GM23338 (cell line): Measurements from ENCODE around the gene CPXM1. TPM values are rescaled to one million over a fixed set of nuclear protein-coding genes. Genes with fewer than 3 reads are reported as not detected.
A peak's percentile ranks its signal among the peaks of the same experiment; 100 is the strongest.
"Not testable (repeated sequence)": the region's sequence is repeated elsewhere in the genome, so short reads cannot be mapped to it uniquely, and the experiment has no call there.

Experiments
- ATAC-seq: fragments of 200-7000 bp; cut with Tn5 transposase; 3 replicates; pipeline ENCODE4 v1.9.1; 2020
- DNase-seq: peaks from one replicate; pipeline ENCODE4 v3.0.0-alpha.2; 2015; ENCODE audit warnings: low spot score
- H2AFZ ChIP-seq: fragments of 200-600 bp; sonication (generic); 2 replicates; pipeline ENCODE4 v1.8.0; 2016; ENCODE audit warnings: antibody characterized with exemption, mild to moderate bottlenecking, moderate library complexity
- H3F3A ChIP-seq: fragments of 200-600 bp; sonication (generic); replicated peaks from 2 replicates; pipeline ENCODE4 v1.8.0; 2017; ENCODE audit warnings: antibody characterized with exemption, mixed run types, low read depth
- H3K27ac ChIP-seq: fragments of 200-600 bp; sonication (generic); 2 replicates; pipeline ENCODE4 v1.6.1; 2016; ENCODE audit warnings: low read depth
- H3K27me3 ChIP-seq: fragments of 200-600 bp; sonication (generic); 2 replicates; pipeline ENCODE4 v1.8.0; 2016; ENCODE audit warnings: mild to moderate bottlenecking, mixed run types, moderate library complexity; ENCODE audit not compliant: insufficient read depth
- H3K36me3 ChIP-seq: fragments of 200-600 bp; sonication (generic); 2 replicates; pipeline ENCODE4 v1.8.0; 2016; ENCODE audit warnings: mild to moderate bottlenecking; ENCODE audit not compliant: insufficient read depth
- H3K4me1 ChIP-seq: fragments of 200-600 bp; sonication (generic); 2 replicates; pipeline ENCODE4 v1.8.0; 2016; ENCODE audit warnings: mild to moderate bottlenecking, moderate library complexity; ENCODE audit not compliant: insufficient read depth
- H3K4me2 ChIP-seq: fragments of 200-600 bp; sonication (generic); 2 replicates; pipeline ENCODE4 v1.7.1; 2017; ENCODE audit warnings: mixed run types
- H3K4me3 ChIP-seq: fragments of 200-600 bp; sonication (generic); 2 replicates; pipeline ENCODE4 v1.6.1; 2016; ENCODE audit warnings: mixed run types
- H3K79me2 ChIP-seq: fragments of 200-600 bp; sonication (generic); replicated peaks from 2 replicates; pipeline ENCODE4 v1.8.0; 2017; ENCODE audit warnings: mild to moderate bottlenecking; ENCODE audit not compliant: insufficient read depth
- H3K9me2 ChIP-seq: fragments of 200-600 bp; sonication (generic); 2 replicates; pipeline ENCODE4 v1.8.0; 2017; ENCODE audit not compliant: insufficient read depth
- H4K20me1 ChIP-seq: fragments of 200-600 bp; sonication (generic); replicated peaks from 2 replicates; pipeline ENCODE4 v1.8.0; 2017; ENCODE audit warnings: mild to moderate bottlenecking; ENCODE audit not compliant: insufficient read depth
- H3K27ac Mint-ChIP-seq: 2 replicates; pipeline ENCODE4 v1.8.0; 2020; ENCODE audit warnings: inconsistent platforms, mild to moderate bottlenecking, moderate library complexity, mixed read lengths
- H3K27me3 Mint-ChIP-seq: 3 replicates; pipeline ENCODE4 v1.8.0; 2022; ENCODE audit warnings: low read depth, mild to moderate bottlenecking, moderate library complexity, mixed read lengths, inconsistent platforms; ENCODE audit not compliant: insufficient read depth, poor library complexity
- H3K36me3 Mint-ChIP-seq: 3 replicates; pipeline ENCODE4 v1.8.0; 2021; ENCODE audit warnings: low read depth, mild to moderate bottlenecking, inconsistent platforms, moderate library complexity, mixed read lengths
- H3K4me1 Mint-ChIP-seq: 3 replicates; pipeline ENCODE4 v1.8.0; 2020; ENCODE audit warnings: mild to moderate bottlenecking, inconsistent platforms, mixed read lengths
- H3K4me3 Mint-ChIP-seq: 3 replicates; pipeline ENCODE4 v1.8.0; 2021; ENCODE audit warnings: moderate library complexity, mild to moderate bottlenecking, inconsistent platforms, mixed read lengths
- H3K9me3 Mint-ChIP-seq: 3 replicates; pipeline ENCODE4 v1.8.0; 2020; ENCODE audit warnings: moderate library complexity, mild to moderate bottlenecking, inconsistent platforms, mixed read lengths
- EZH2 ChIP-seq: fragments of 200-600 bp; sonication (generic); IDR thresholded peaks from one replicate; pipeline ENCODE4 v1.8.0; 2017; ENCODE audit warnings: antibody characterized with exemption, mild to moderate bottlenecking, low read depth; ENCODE audit not compliant: unreplicated experiment
- EZH2phosphoT487 ChIP-seq: fragments of 200-600 bp; sonication (generic); IDR thresholded peaks from one replicate; pipeline ENCODE4 v1.8.1; 2018; ENCODE audit warnings: antibody characterized with exemption; ENCODE audit not compliant: unreplicated experiment
- JUNB ChIP-seq: IDR thresholded peaks from one replicate; pipeline ENCODE4 v1.6.1; 2016; ENCODE audit warnings: antibody characterized with exemption; ENCODE audit not compliant: unreplicated experiment
- NANOG ChIP-seq: IDR thresholded peaks from 2 replicates; pipeline ENCODE4 v1.6.1; 2016; ENCODE audit warnings: antibody characterized with exemption, borderline replicate concordance
- ZNF114 ChIP-seq: fragments of 250-450 bp; sonication (Bioruptor Pico); IDR thresholded peaks from 2 replicates; pipeline ENCODE4 v1.5.0; 2020; ENCODE audit warnings: mild to moderate bottlenecking, moderate library complexity
- polyA plus RNA-seq: library from polyadenylated mRNA; unstranded; fragments of >200 nt; fragmentation: Nextera tagmentation; extraction: Ambion mirVana; gene quantifications from 2 replicates; pipeline ENCODE4 v1.2.1, GENCODE V29; 2016
- total RNA-seq: library from RNA; depleted of rRNA; stranded (reverse); fragments of >200 nt; shearing (Covaris generic); gene quantifications from 2 replicates; pipeline ENCODE4 v1.2.3, GENCODE V29; 2014
- TF ChIP-seq, protein P1 (sequence below), 2 experiments: fragments of 200-600 bp in 1 of 2; sonication (generic) in 1 of 2; conservative IDR thresholded peaks; 2 replicates each; pipeline versions ENCODE4 v1.5.1 to v1.6.1; 2016 to 2017; ENCODE audit warnings: antibody characterized with exemption in 2 of 2, low read depth in 2 of 2, mild to moderate bottlenecking in 2 of 2, moderate library complexity in 1 of 2
- TF ChIP-seq, protein P2 (sequence below): IDR thresholded peaks from 2 replicates; pipeline ENCODE4 v1.6.1; 2016; ENCODE audit warnings: antibody characterized with exemption
- TF ChIP-seq, protein P3 (sequence below): fragments of 250-450 bp; sonication (Bioruptor Pico); IDR thresholded peaks from 2 replicates; pipeline ENCODE4 v1.5.0; 2020; ENCODE audit warnings: mild to moderate bottlenecking, moderate library complexity

CPXM1 gene
- total and polyA plus RNA-seq, 2 experiments from 2014 or later, result 17.0 to 29.3 TPM

GRCh38 chr20:2771631-2772080 lies 28.8 kb downstream of the CPXM1 start:
- no peak overlapping the region for H3K27ac ChIP-seq
- Mint-ChIP-seq H3K4me3 (no peak overlapping the region), H3K9me3 (0 out of 3 replicates have a peak, but pooled peaks cover 3% of the 10 kb centered on the region), H3K36me3 (no peaks in the 10 kb centered on the region), H3K27me3 (peaks cover 13% of the 10 kb centered on the region), H3K4me1 (no peaks in the 10 kb centered on the region), H3K27ac (no peak overlapping the region)
- no peaks in the 10 kb centered on the region for H3F3A ChIP-seq
- no peaks in the 10 kb centered on the region for H4K20me1 ChIP-seq
- H3K9me2 ChIP-seq, result no peaks in the 10 kb centered on the region
- no peaks in the 10 kb centered on the region for H3K79me2 ChIP-seq
- no peak overlapping the region for H3K4me3 ChIP-seq
- H2AFZ ChIP-seq, result no peak overlapping the region
- no peaks in the 10 kb centered on the region for H3K36me3 ChIP-seq
- H3K27me3 ChIP-seq, result no peaks in the 10 kb centered on the region
- DNase-seq, result peak; percentile 44
- TF ChIP-seq EZH2phosphoT487 (no peak), EZH2 (no peak), NANOG (no peak), ZNF114 (CRISPR knock-in tag) (no peak), JUNB (no peak)
- TF ChIP-seq, protein P1, sequence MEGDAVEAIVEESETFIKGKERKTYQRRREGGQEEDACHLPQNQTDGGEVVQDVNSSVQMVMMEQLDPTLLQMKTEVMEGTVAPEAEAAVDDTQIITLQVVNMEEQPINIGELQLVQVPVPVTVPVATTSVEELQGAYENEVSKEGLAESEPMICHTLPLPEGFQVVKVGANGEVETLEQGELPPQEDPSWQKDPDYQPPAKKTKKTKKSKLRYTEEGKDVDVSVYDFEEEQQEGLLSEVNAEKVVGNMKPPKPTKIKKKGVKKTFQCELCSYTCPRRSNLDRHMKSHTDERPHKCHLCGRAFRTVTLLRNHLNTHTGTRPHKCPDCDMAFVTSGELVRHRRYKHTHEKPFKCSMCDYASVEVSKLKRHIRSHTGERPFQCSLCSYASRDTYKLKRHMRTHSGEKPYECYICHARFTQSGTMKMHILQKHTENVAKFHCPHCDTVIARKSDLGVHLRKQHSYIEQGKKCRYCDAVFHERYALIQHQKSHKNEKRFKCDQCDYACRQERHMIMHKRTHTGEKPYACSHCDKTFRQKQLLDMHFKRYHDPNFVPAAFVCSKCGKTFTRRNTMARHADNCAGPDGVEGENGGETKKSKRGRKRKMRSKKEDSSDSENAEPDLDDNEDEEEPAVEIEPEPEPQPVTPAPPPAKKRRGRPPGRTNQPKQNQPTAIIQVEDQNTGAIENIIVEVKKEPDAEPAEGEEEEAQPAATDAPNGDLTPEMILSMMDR (conservative IDR thresholded peaks at IDR 0.05; ENCODE audit: low read depth in 2 of 2), result peak; percentile 22 to 26; a peak in 2 of 4 replicates
- TF ChIP-seq, protein P2, sequence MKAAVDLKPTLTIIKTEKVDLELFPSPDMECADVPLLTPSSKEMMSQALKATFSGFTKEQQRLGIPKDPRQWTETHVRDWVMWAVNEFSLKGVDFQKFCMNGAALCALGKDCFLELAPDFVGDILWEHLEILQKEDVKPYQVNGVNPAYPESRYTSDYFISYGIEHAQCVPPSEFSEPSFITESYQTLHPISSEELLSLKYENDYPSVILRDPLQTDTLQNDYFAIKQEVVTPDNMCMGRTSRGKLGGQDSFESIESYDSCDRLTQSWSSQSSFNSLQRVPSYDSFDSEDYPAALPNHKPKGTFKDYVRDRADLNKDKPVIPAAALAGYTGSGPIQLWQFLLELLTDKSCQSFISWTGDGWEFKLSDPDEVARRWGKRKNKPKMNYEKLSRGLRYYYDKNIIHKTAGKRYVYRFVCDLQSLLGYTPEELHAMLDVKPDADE, result no peak
- TF ChIP-seq, protein P3, sequence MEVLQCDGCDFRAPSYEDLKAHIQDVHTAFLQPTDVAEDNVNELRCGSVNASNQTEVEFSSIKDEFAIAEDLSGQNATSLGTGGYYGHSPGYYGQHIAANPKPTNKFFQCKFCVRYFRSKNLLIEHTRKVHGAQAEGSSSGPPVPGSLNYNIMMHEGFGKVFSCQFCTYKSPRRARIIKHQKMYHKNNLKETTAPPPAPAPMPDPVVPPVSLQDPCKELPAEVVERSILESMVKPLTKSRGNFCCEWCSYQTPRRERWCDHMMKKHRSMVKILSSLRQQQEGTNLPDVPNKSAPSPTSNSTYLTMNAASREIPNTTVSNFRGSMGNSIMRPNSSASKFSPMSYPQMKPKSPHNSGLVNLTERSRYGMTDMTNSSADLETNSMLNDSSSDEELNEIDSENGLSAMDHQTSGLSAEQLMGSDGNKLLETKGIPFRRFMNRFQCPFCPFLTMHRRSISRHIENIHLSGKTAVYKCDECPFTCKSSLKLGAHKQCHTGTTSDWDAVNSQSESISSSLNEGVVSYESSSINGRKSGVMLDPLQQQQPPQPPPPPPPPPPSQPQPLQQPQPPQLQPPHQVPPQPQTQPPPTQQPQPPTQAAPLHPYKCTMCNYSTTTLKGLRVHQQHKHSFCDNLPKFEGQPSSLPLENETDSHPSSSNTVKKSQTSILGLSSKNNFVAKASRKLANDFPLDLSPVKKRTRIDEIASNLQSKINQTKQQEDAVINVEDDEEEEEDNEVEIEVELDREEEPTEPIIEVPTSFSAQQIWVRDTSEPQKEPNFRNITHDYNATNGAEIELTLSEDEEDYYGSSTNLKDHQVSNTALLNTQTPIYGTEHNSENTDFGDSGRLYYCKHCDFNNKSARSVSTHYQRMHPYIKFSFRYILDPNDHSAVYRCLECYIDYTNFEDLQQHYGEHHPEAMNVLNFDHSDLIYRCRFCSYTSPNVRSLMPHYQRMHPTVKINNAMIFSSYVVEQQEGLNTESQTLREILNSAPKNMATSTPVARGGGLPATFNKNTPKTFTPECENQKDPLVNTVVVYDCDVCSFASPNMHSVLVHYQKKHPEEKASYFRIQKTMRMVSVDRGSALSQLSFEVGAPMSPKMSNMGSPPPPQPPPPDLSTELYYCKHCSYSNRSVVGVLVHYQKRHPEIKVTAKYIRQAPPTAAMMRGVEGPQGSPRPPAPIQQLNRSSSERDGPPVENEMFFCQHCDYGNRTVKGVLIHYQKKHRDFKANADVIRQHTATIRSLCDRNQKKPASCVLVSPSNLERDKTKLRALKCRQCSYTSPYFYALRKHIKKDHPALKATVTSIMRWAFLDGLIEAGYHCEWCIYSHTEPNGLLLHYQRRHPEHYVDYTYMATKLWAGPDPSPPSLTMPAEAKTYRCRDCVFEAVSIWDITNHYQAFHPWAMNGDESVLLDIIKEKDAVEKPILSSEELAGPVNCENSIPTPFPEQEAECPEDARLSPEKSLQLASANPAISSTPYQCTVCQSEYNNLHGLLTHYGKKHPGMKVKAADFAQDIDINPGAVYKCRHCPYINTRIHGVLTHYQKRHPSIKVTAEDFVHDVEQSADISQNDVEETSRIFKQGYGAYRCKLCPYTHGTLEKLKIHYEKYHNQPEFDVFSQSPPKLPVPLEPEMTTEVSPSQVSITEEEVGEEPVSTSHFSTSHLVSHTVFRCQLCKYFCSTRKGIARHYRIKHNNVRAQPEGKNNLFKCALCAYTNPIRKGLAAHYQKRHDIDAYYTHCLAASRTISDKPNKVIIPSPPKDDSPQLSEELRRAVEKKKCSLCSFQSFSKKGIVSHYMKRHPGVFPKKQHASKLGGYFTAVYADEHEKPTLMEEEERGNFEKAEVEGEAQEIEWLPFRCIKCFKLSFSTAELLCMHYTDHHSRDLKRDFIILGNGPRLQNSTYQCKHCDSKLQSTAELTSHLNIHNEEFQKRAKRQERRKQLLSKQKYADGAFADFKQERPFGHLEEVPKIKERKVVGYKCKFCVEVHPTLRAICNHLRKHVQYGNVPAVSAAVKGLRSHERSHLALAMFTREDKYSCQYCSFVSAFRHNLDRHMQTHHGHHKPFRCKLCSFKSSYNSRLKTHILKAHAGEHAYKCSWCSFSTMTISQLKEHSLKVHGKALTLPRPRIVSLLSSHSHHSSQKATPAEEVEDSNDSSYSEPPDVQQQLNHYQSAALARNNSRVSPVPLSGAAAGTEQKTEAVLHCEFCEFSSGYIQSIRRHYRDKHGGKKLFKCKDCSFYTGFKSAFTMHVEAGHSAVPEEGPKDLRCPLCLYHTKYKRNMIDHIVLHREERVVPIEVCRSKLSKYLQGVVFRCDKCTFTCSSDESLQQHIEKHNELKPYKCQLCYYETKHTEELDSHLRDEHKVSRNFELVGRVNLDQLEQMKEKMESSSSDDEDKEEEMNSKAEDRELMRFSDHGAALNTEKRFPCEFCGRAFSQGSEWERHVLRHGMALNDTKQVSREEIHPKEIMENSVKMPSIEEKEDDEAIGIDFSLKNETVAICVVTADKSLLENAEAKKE (CRISPR knock-in tag), result no peak
- H3K4me1 ChIP-seq, result no peaks in the 10 kb centered on the region; the same call in 1 of the 2 replicates
- H3K4me2 ChIP-seq, result no peak overlapping the region
- peak; percentile 57 for ATAC-seq

- DNase-seq, H3K27me3 ChIP-seq, H3F3A ChIP-seq, H3K4me3 Mint-ChIP-seq, H3K4me3 ChIP-seq, H4K20me1 ChIP-seq, H3K4me1 Mint-ChIP-seq, H3K36me3 ChIP-seq, H3K4me1 ChIP-seq, ATAC-seq, H2AFZ ChIP-seq, H3K4me2 ChIP-seq, H3K79me2 ChIP-seq, H3K27ac ChIP-seq, H3K36me3 Mint-ChIP-seq, H3K27ac Mint-ChIP-seq, H3K9me2 ChIP-seq, H3K9me3 Mint-ChIP-seq: not testable (repeated sequence)
- H3K27me3 Mint-ChIP-seq, result peaks cover 13% of the 10 kb centered on the region
These were observed 30.3 kb downstream of the CPXM1 start for GRCh38 chr20:2770091-2770490.
